Measurements from ENCODE around the gene LTA4H.
A peak's percentile ranks its signal among the peaks of the same experiment; 100 is the strongest.

The LTA4H gene

GRCh38 chr12:96015672-96016071 lies 19.7 kb downstream of the LTA4H start:
- ChIA-PET POLR2A (no interaction called here), CTCF (interaction anchor here (0.9 to 4.7 kb wide), 7 partner anchors 9 to 502 kb away, joined by 3 to 41 read pairs (median 4); no protein-coding TSS in a partner anchor)
- no peak for DNase-seq (ENCODE audit: low read depth, low spot score)
- TF ChIP-seq CTCF (IDR thresholded peaks at IDR 0.05; ENCODE audit: insufficient read depth, low read length, missing control alignments): peak; percentile 56
- no peak overlapping the region for H3K4me3 ChIP-seq (ENCODE audit: low read depth, low read length)

GRCh38 chr12:96014943-96015599 lies 20.3 kb downstream of the LTA4H start:
- no peak for TF ChIP-seq CTCF (IDR thresholded peaks at IDR 0.05; ENCODE audit: insufficient read depth, low read length, missing control alignments)
- DNase-seq (ENCODE audit: low read depth, low spot score): no peak
- no peak overlapping the region for H3K4me3 ChIP-seq (ENCODE audit: low read depth, low read length)
- ChIA-PET POLR2A (no interaction called here), CTCF (interaction anchor here (1.0 to 4.7 kb wide), 6 partner anchors 9 to 502 kb away, joined by 3 to 41 read pairs (median 4); no protein-coding TSS in a partner anchor)

DNA sequence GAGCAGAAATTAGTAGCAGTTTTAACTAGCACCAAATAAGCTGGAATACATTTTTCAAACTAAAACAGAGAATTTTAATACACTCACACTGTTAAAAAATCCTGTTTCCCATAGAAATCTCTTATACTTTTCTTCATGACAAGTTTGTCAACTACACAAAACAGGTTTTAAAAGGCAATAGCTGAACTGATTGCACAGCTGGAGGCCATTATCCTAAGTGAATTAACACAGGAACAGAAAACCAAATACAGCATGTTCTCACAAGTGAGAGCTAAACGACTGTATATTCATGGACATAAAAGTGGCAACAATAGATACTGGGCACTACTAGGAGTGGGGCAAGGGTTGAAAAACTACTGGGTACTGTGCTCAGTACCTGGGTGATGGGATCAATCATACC lies 27.7 kb downstream of the LTA4H start:
- no peak overlapping the region for H3K4me3 ChIP-seq (ENCODE audit: low read depth, low read length)
- POLR2A ChIA-PET: no interaction called here
- CTCF ChIA-PET: interaction anchor here (1.0 to 2.5 kb wide), 2 partner anchors 8 to 10 kb away, joined by 3 to 23 read pairs; partner anchors contain the start of gene HAL
- no peak for TF ChIP-seq CTCF (IDR thresholded peaks at IDR 0.05; ENCODE audit: insufficient read depth, low read length, missing control alignments)
- no peak for DNase-seq (ENCODE audit: low read depth, low spot score)

DNA sequence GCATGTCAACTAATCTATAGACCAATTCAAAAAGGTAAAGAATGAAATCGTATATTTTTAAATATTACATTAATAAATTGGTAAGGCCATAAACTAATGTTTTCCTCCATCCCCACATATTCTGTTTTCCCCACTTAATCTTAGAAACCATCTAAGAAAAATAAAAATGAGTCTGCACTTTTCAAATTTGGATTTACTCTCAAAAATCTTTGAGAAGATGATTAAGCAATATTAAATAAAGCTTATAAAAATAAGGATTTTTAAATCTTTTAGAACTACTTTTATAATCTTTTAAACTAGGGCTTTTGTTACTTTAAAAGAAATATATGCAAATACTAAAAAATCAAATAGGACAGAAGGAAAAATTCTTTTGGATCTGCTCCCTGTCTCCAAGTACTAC lies 28.7 kb downstream of the LTA4H start:
- no peak for DNase-seq (ENCODE audit: low read depth, low spot score)
- ChIA-PET POLR2A (no interaction called here), CTCF (interaction anchor here (1.0 to 2.5 kb wide), 2 partner anchors 9 kb away, joined by 3 to 23 read pairs; partner anchors contain the start of gene HAL)
- H3K4me3 ChIP-seq (ENCODE audit: low read depth, low read length): no peak overlapping the region
- TF ChIP-seq CTCF (IDR thresholded peaks at IDR 0.05; ENCODE audit: insufficient read depth, low read length, missing control alignments): no peak

DNA sequence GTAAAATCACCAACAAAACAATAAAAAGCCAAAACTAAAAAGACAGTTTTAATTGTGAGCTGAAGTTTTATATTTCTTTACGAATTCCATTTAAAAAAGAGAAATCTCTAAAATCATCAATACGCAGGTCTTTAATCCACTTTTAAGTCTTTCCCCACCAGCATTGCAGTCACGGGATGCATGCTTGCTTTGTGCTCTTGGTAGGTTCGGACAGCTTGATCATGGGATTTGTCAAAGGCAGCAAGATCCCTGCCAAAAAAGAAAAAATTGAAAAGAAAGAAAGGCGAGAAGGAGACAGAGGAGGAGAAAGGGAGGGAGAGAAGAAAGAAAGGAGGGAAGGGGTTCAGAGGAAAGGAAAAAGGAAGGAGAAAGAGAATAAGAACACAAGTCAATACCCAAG lies 34.5 kb downstream of the LTA4H start:
- ChIA-PET POLR2A (no interaction called here), CTCF (interaction anchor here (0.6 to 4.8 kb wide), 12 partner anchors 11 to 1001 kb away, joined by 3 to 72 read pairs (median 4); partner anchors contain the start of genes AMDHD1 and CCDC38)
- H3K4me3 ChIP-seq (ENCODE audit: low read depth, low read length): no peak overlapping the region
- no peak for TF ChIP-seq CTCF (IDR thresholded peaks at IDR 0.05; ENCODE audit: insufficient read depth, low read length, missing control alignments)
- DNase-seq (ENCODE audit: low read depth, low spot score): no peak

- CTCF ChIA-PET: interaction anchor here (0.7 to 4.8 kb wide), 26 partner anchors 8 to 517 kb away, joined by 3 to 72 read pairs (median 8); partner anchors contain the start of genes AMDHD1 and CCDC38
- no peak for TF ChIP-seq CTCF (IDR thresholded peaks at IDR 0.05; ENCODE audit: insufficient read depth, low read length, missing control alignments)
These were observed 35.9 kb downstream of the LTA4H start for GRCh38 chr12:95999484-95999883.

More at GRCh38 chr12:95999484-95999883, 35.9 kb downstream of the LTA4H start:
- DNase-seq (ENCODE audit: low read depth, low spot score): no peak
- H3K4me3 ChIP-seq (ENCODE audit: low read depth, low read length): no peak overlapping the region
- POLR2A ChIA-PET: no interaction called here
